Activated CD4-positive, alpha-beta T cell treated with anti-CD3 and anti-CD28 coated beads for 24 hours (primary cell): ENCODE measurements around the gene ERC2.

Source experiments
- DNase-seq, 2 donors: peaks; one replicate each; pipeline ENCODE4 v3.0.0-alpha.2; 2020; ENCODE audit warnings: low read depth in 2 of 2

ERC2 gene

DNA sequence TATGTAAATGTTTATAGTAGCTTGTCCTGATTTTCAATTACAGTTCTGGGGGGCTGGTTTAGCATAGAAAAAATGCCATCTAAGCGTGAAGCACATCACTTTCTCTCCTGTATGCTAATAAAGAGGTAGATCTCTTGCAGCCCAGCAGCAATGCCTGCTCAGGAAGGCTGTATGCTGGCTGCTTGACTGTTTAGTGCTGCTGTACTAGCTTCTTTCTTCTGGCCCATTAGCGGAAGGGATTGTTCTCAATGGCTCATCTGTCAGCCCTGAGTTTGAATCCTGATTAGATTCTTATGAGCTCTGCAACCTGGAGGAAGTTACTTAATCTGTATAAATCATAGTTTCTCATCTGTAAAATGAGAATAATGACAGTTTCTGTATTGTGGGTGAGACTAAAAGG lies 478.9 kb downstream of the ERC2 start:
- no peak for DNase-seq

DNA sequence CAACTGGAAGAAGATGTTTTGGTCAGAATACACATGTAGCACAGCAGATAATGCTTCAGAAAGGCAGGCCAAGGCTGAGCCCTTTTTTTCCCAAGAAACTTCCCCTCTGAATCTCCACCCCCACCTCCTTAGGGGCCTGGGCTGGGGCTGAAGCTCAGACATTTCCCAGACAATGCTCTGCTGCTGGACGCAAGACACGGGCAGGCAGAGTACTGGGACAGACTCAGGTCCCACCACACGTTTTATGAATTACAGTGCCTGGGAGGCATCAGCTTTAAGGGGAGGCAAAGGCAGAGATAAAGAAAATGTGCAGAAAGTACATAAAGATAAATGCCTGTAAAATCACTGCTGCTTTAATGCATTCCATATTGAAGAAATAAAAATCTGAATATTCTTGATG lies 479.4 kb downstream of the ERC2 start:
- no peak for DNase-seq

- DNase-seq, result no peak
Measured at GRCh38 chr3:55984626-55985025, 483.6 kb downstream of the ERC2 start.

DNA sequence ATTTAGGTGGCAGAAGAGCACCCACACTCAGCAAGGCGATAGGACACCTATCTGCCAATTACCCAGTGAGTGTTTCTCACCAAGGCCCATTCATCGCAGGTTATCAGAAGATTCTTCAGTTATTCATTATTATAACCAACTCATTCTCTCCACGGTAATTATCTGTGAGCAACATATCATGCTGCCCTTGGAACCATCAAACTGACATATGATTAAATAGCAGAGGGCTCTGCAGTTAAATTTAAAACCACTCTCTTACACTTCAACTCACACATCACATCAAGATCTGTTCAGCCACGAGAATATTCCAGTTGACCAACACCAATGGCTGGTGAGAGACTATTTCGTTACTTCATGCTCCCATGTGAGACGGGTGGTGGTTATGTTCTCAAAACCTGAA lies 489.3 kb downstream of the ERC2 start:
- DNase-seq, result no peak

- DNase-seq, result no peak
Measured at GRCh38 chr3:55974421-55975165, 493.7 kb downstream of the ERC2 start.

DNA sequence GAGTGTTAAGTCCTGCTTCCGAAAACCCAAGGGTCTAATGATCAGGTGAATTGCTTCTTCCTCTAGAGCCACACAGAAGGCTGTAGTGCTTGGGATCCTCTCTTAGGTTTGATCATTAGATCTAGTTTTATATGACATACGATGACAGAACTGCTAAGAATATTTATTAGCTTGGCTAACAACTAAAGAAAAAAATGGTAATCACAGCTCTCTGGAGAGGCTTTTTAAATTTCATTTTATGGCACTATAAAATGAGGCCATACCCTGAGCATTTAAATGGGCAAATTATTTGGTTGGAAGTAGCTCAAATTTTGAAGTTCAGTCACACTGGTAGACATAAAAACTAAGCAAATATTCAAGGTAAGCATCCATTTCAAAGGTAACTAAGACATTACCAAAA lies 498.6 kb downstream of the ERC2 start:
- no peak for DNase-seq

GRCh38 chr3:55968331-55968730 lies 499.9 kb downstream of the ERC2 start:
- DNase-seq, result no peak

DNA sequence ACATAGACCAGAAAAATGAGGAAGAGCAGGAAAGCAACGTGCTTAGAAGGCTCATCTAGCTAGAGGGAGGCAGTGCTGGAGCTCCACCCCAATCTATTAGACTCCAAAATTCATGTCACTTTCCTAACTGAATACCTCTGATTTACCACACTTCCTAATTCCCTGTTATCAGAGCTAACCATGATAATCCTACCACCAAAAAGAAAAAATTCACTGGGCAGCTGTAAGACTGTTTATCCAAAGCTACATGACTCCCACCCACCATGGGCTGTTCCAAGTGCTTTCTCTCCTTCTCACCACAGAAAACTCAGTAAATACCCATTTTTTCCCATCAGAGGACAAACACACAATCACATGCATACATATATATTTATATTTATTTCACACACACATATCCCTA lies 501.7 kb downstream of the ERC2 start:
- no peak for DNase-seq

- no peak for DNase-seq
Measured at GRCh38 chr3:55965776-55966175, 502.5 kb downstream of the ERC2 start.

GRCh38 chr3:55964491-55964985 lies 503.7 kb downstream of the ERC2 start:
- DNase-seq, result no peak

DNA sequence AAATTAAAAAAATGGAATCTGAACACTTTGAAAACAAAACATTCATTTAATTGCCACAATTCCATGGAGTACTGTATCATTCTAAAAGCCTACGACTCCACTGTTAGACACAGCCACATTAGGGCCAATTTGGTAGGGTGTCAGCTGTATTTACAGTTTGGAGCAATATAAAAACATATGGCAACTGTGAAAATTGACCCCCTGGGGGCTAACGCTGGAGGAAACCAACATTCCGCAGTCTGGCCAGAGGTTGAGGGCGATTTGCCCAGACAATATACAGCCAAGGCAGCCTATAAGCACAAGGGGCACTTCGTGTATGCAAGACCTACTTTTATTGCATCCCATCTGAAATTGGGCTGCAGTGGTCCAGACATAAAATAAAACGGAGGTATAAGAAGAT lies 504.7 kb downstream of the ERC2 start:
- DNase-seq, result no peak

DNA sequence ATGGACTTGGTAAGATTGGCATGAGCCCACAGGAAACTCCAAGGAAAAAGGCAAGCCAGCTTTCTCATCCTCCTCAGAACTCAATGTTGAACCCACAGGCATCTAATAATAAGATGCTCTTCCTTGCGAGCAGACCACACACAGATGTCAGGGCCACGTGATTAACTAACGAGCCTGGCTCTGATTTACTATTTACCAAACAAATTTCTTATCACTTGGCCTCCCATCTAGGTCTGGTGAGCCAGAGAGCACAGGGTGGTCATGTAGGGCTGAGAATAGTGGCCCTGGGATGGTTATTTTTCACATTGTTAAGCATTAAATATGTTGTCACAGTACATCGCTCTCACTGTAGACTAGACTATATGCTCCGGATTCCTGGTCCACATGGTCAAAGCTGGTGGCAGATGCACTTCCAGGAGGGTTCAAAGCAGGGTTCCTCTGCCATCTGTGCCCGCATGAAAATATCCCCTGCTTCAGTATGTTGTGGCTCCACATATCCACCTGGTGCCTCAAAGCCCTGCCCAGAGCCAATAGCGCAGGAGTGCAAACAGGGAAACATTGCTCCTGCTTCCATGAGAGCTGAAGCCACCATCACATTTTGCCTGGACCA lies 508.7 kb downstream of the ERC2 start:
- DNase-seq, result no peak

DNA sequence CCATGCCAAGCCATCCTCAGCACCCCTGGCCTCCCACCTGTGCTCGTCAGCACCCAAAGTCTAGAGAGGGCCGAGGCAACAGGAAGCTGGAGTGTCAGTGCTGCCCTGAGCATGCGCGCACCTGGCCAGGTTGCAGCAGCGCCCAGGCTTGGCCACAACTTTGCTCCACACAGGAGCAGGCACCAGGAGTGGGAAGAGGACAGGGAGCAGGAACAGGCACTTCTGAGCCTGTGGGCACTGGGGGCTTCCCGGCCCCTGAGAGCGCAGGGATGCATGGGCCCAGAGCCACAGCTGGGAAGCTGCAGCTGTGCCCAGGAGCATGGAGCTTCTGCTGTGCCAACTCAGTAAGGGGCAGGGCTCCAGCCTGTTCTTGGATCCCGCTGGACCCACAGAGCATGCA lies 509.7 kb downstream of the ERC2 start:
- no peak for DNase-seq

GRCh38 chr3:55955891-55956477 lies 512.3 kb downstream of the ERC2 start:
- DNase-seq, result no peak

DNA sequence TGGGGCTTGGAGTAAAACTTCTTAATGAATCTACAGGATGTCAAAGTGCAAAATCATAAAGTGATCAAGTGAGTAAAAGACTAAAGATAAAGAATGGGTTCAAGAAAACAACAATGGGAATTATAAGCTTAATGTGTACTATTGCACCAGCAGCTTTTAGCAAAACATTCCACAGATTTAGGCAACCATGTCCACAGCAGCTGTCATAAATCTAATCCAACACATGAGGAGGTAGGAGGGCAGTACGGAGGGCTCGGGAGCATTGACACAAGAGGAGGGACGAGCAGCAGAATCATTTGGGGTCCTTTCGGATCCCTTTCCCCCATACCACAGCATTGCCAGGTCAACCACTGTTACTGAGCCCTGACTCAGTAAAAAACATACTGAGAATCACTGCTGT lies 516.9 kb downstream of the ERC2 start:
- no peak for DNase-seq

DNA sequence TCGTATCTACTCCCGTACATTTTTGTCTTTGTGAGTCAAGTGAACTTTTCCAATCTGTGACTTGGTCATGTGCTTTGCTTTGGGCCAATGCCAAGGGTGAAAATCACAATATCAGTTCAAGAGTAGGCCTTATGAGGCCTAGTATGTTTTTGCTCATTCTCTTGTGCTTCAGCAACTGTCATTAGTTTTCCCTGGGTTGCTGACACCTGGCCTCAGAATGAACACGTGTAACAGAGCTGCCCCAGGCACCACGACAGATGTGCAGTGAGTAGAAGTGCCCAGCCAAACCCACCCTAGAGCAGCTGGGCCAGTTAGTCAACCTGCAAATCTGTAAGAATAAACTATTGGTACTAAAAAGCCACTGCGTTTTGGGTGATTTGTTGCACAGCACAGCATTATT lies 520.9 kb downstream of the ERC2 start:
- DNase-seq, result no peak

- no peak for DNase-seq
Measured at GRCh38 chr3:55946574-55947160, 521.6 kb downstream of the ERC2 start.

- DNase-seq, result no peak
Measured at GRCh38 chr3:55942868-55943267, 525.4 kb downstream of the ERC2 start.

DNA sequence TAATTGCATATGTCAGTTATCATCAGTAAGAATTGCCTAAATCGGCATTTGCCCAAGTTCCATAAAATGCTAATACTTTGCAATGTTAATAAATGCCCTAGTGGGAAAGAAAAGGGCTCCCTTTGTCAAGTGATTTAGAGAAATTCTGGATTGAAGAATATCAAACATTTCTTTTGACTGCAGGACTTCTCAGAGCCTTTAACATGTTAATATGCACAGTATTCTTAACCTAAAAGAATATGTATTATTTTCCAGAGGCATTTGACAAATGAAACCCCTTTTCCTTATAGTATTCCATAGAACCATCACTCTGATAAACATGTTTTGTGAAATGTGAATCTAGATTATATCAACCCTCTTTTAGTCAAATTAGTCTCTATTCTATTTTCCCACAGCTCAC lies 529.0 kb downstream of the ERC2 start:
- no peak for DNase-seq

DNA sequence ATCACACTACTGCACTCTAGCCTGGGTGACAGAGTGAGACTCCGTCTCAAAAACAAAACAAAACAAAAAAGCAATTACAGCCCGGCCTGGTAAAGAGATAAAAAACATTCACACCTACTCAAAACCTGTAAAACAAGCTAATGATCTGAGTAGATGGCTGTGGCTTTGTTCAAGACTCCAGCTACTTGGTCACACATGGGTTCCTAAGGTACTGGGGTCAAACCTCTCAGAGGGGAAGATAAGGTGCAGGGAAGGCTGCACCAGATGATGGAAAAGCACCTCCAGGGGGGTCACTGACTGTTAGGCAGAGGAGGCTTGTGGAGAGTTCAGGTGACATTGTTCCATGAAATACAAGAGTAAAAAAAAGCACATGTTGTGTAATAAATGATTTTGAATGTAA lies 531.0 kb downstream of the ERC2 start:
- DNase-seq, result no peak

DNA sequence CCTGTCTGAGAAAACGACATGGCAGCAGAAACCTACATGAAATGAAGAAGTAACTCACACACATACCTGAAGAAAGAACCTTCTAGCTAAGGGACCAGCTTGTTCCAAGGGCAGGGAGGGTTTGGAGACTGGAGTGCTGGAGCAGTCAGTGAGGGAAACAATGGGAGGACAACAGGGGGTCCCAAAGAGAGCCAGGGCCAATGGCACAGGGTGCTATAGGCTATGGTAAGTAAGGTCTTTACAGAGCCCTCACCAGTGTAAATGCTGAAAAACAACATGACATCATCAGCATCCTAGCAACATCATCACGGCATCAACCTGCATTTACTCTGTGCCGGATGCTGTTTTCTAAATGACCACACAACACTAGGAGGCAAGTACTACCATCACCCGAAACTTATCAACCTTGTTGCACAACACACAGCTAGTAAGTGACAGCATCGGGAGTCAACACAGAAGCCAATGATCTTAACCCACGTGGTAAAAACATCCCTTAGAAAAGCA lies 531.7 kb downstream of the ERC2 start:
- no peak for DNase-seq

- DNase-seq, result no peak
Measured at GRCh38 chr3:55935241-55935640, 533.0 kb downstream of the ERC2 start.

DNA sequence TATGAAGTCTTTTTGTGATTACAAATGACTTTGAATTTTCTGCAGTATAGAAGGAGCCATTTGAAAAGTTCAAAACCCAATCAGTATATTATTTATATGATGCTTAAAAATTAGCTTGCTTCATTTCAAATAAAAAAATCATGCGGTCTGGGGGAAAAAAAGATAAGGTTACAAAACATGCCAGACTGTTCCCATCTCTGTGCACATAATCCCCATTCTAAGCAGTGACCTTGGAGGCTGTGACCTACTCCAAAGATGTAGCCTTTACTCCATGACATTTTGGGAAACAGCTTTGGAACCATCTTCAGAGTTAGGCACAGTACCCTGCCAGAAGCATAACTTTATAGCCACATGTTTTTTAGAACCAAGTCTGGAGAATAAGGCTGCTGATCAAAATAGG lies 533.5 kb downstream of the ERC2 start:
- DNase-seq, result no peak
